Retina (tissue), 1 donor: ENCODE results near the gene UBE2O.

Source experiments
- DNase-seq: peaks from one replicate; pipeline ENCODE4 v3.0.0-alpha.2; 2016

UBE2O gene

GRCh38 chr17:76410328-76410965 lies 42.5 kb downstream of the UBE2O start:
- DNase-seq, result no peak

- no peak for DNase-seq
Measured at GRCh38 chr17:76408037-76408849, 44.7 kb downstream of the UBE2O start.

- DNase-seq, result no peak
Measured at GRCh38 chr17:76407509-76407908, 45.4 kb downstream of the UBE2O start.

GRCh38 chr17:76405967-76406647 lies 46.8 kb downstream of the UBE2O start:
- no peak for DNase-seq

GRCh38 chr17:76405607-76405966 lies 47.4 kb downstream of the UBE2O start:
- no peak for DNase-seq

- no peak for DNase-seq
Measured at GRCh38 chr17:76404976-76405563, 47.9 kb downstream of the UBE2O start.

GRCh38 chr17:76404256-76404655 lies 48.7 kb downstream of the UBE2O start:
- no peak for DNase-seq

- DNase-seq, result no peak
Measured at GRCh38 chr17:76402711-76403110, 50.2 kb downstream of the UBE2O start.

GRCh38 chr17:76399175-76400172 lies 53.5 kb downstream of the UBE2O start:
- no peak for DNase-seq

- DNase-seq, result no peak
Measured at GRCh38 chr17:76398523-76399174, 54.3 kb downstream of the UBE2O start.

GRCh38 chr17:76397687-76398522 lies 55.0 kb downstream of the UBE2O start:
- DNase-seq, result peak; percentile 84

- DNase-seq, result no peak
Measured at GRCh38 chr17:76397184-76397583, 55.8 kb downstream of the UBE2O start.

GRCh38 chr17:76395980-76396379 lies 57.0 kb downstream of the UBE2O start:
- no peak for DNase-seq

GRCh38 chr17:76394166-76394565 lies 58.8 kb downstream of the UBE2O start:
- no peak for DNase-seq

- DNase-seq, result no peak
Measured at GRCh38 chr17:76391200-76391715, 61.7 kb downstream of the UBE2O start.

GRCh38 chr17:76390003-76390421 lies 62.9 kb downstream of the UBE2O start:
- DNase-seq, result no peak

GRCh38 chr17:76388966-76389888 lies 63.7 kb downstream of the UBE2O start:
- no peak for DNase-seq

GRCh38 chr17:76386966-76387765 lies 65.8 kb downstream of the UBE2O start:
- no peak for DNase-seq
